ENCODE results near the gene JMJD1C.
"Not testable (repeated sequence)": the region's sequence is repeated elsewhere in the genome, so short reads cannot be mapped to it uniquely, and the experiment has no call there.

JMJD1C gene

GRCh38 chr10:63313066-63313717 is 152.6 kb downstream of the JMJD1C start:
- no peak for TF ChIP-seq CTCF (IDR thresholded peaks at IDR 0.05; ENCODE audit: control insufficient read depth, extremely low read depth, insufficient read depth)
- DNase-seq (ENCODE audit: low read depth) = no peak
- no peak overlapping the region for H3K4me3 ChIP-seq (ENCODE audit: low read depth, low read length)

GRCh38 chr10:63308628-63309027 is 157.1 kb downstream of the JMJD1C start:
- H3K4me3 ChIP-seq (ENCODE audit: low read depth, low read length) = no peak overlapping the region
- TF ChIP-seq CTCF (IDR thresholded peaks at IDR 0.05; ENCODE audit: control insufficient read depth, extremely low read depth, insufficient read depth) = no peak
- DNase-seq (ENCODE audit: low read depth) = no peak

- no peak for TF ChIP-seq CTCF (IDR thresholded peaks at IDR 0.05; ENCODE audit: control insufficient read depth, extremely low read depth, insufficient read depth)
- H3K4me3 ChIP-seq (ENCODE audit: low read depth, low read length) = no peak overlapping the region
- DNase-seq (ENCODE audit: low read depth) = no peak
Measured at GRCh38 chr10:63304146-63304545, 161.6 kb downstream of the JMJD1C start.

GRCh38 chr10:63300801-63301200 is 165.0 kb downstream of the JMJD1C start:
- TF ChIP-seq CTCF (IDR thresholded peaks at IDR 0.05; ENCODE audit: control insufficient read depth, extremely low read depth, insufficient read depth) = no peak
- no peak for DNase-seq (ENCODE audit: low read depth)
- H3K4me3 ChIP-seq (ENCODE audit: low read depth, low read length) = no peak overlapping the region

GRCh38 chr10:63297941-63298340 is 167.8 kb downstream of the JMJD1C start:
- no peak overlapping the region for H3K4me3 ChIP-seq (ENCODE audit: low read depth, low read length)
- no peak for DNase-seq (ENCODE audit: low read depth)
- no peak for TF ChIP-seq CTCF (IDR thresholded peaks at IDR 0.05; ENCODE audit: control insufficient read depth, extremely low read depth, insufficient read depth)

- H3K4me3 ChIP-seq (ENCODE audit: low read depth, low read length) = no peak overlapping the region
- TF ChIP-seq CTCF (IDR thresholded peaks at IDR 0.05; ENCODE audit: control insufficient read depth, extremely low read depth, insufficient read depth) = no peak
- DNase-seq (ENCODE audit: low read depth) = no peak
Measured at GRCh38 chr10:63294781-63295180, 171.0 kb downstream of the JMJD1C start.

- not testable (repeated sequence) for H3K4me3 ChIP-seq (ENCODE audit: low read depth, low read length); DNase-seq (ENCODE audit: low read depth)
Measured at GRCh38 chr10:63292847-63293246, 172.9 kb downstream of the JMJD1C start.

All from LNCaP clone FGC (cell line).